ENCODE results near the gene PCSK5. TPM values are rescaled to one million over a fixed set of nuclear protein-coding genes. Genes with fewer than 3 reads are reported as not detected.

Gene PCSK5
- total and polyA plus RNA-seq, 3 experiments from 2014 or later, result 1.6 to 1.9 (median 1.8) TPM

GRCh38 chr9:76116913-76117312 is 226.4 kb downstream of the PCSK5 start:
- Mint-ChIP-seq H3K27ac (no peak overlapping the region), H3K36me3 (peaks cover 0 to 3% (median 0%) of the 10 kb centered on the region in 3 donors), H3K27me3 (no peaks in the 10 kb centered on the region), H3K4me1 (no peaks in the 10 kb centered on the region), H3K9me3 (peaks cover 0 to 2% (median 0%) of the 10 kb centered on the region in 5 donors), H3K4me3 (no peak overlapping the region)
- Histone ChIP-seq H3K9me3 (ENCODE audit: low read length) (no peaks in the 10 kb centered on the region), H3K4me3 (ENCODE audit: low read length) (no peak overlapping the region), H3K27me3 (ENCODE audit: insufficient read depth, low read length, poor library complexity, severe bottlenecking) (no peaks in the 10 kb centered on the region), H3K27ac (ENCODE audit: low read depth, low read length) (no peak overlapping the region), H3K36me3 (ENCODE audit: insufficient read depth, low read length) (no peaks in the 10 kb centered on the region), H3K4me1 (ENCODE audit: insufficient read depth, low read length) (no peaks in the 10 kb centered on the region)
- ChIA-PET POLR2A (no interaction called here), CTCF (no interaction called here)
- no peak for DNase-seq

- CTCF ChIA-PET, result no interaction called here
- no peak overlapping the region for H3K27ac Mint-ChIP-seq
- H3K9me3 ChIP-seq (ENCODE audit: low read length), result no peaks in the 10 kb centered on the region
- H3K36me3 ChIP-seq (ENCODE audit: insufficient read depth, low read length), result no peaks in the 10 kb centered on the region
- H3K4me3 Mint-ChIP-seq, result no peak overlapping the region
- no peak overlapping the region for H3K27ac ChIP-seq (ENCODE audit: low read depth, low read length)
- H3K27me3 Mint-ChIP-seq, result no peaks in the 10 kb centered on the region
- H3K27me3 ChIP-seq (ENCODE audit: insufficient read depth, low read length, poor library complexity, severe bottlenecking), result no peaks in the 10 kb centered on the region
- H3K9me3 Mint-ChIP-seq, result peaks cover 0 to 5% (median 0%) of the 10 kb centered on the region in 5 donors
- no peak for DNase-seq
- POLR2A ChIA-PET, result no interaction called here
- H3K36me3 Mint-ChIP-seq, result no peaks in the 10 kb centered on the region
- H3K4me1 Mint-ChIP-seq, result no peaks in the 10 kb centered on the region
- H3K4me1 ChIP-seq (ENCODE audit: insufficient read depth, low read length), result no peaks in the 10 kb centered on the region
- no peak overlapping the region for H3K4me3 ChIP-seq (ENCODE audit: low read length)
These were observed 237.2 kb downstream of the PCSK5 start for GRCh38 chr9:76127637-76128036.

GRCh38 chr9:76135902-76136301 is 245.4 kb downstream of the PCSK5 start:
- ChIA-PET POLR2A (no interaction called here), CTCF (no interaction called here)
- no peak overlapping the region for H3K4me3 Mint-ChIP-seq
- no peak overlapping the region for H3K27ac ChIP-seq (ENCODE audit: low read depth, low read length)
- H3K9me3 Mint-ChIP-seq, result peaks cover 0 to 3% (median 0%) of the 10 kb centered on the region in 5 donors
- H3K9me3 ChIP-seq (ENCODE audit: low read length), result no peaks in the 10 kb centered on the region
- H3K4me3 ChIP-seq (ENCODE audit: low read length), result no peak overlapping the region
- no peaks in the 10 kb centered on the region for H3K27me3 Mint-ChIP-seq
- peaks cover 0 to 7% (median 2%) of the 10 kb centered on the region in 3 donors for H3K4me1 Mint-ChIP-seq
- no peaks in the 10 kb centered on the region for H3K4me1 ChIP-seq (ENCODE audit: insufficient read depth, low read length)
- H3K36me3 ChIP-seq (ENCODE audit: insufficient read depth, low read length), result no peaks in the 10 kb centered on the region
- no peaks in the 10 kb centered on the region for H3K27me3 ChIP-seq (ENCODE audit: insufficient read depth, low read length, poor library complexity, severe bottlenecking)
- no peak for DNase-seq
- H3K36me3 Mint-ChIP-seq, result peaks cover 0 to 4% (median 0%) of the 10 kb centered on the region in 3 donors
- no peak overlapping the region for H3K27ac Mint-ChIP-seq

- Mint-ChIP-seq H3K27ac (no peak overlapping the region), H3K9me3 (peaks cover 0 to 3% (median 0%) of the 10 kb centered on the region in 5 donors), H3K4me3 (no peak overlapping the region), H3K36me3 (peaks cover 0 to 4% (median 0%) of the 10 kb centered on the region in 3 donors), H3K27me3 (no peaks in the 10 kb centered on the region), H3K4me1 (peaks cover 0 to 7% (median 2%) of the 10 kb centered on the region in 3 donors)
- no peaks in the 10 kb centered on the region for H3K9me3 ChIP-seq (ENCODE audit: low read length)
- H3K27ac ChIP-seq (ENCODE audit: low read depth, low read length), result no peak overlapping the region
- H3K4me1 ChIP-seq (ENCODE audit: insufficient read depth, low read length), result no peaks in the 10 kb centered on the region
- CTCF ChIA-PET, result no interaction called here
- no peaks in the 10 kb centered on the region for H3K36me3 ChIP-seq (ENCODE audit: insufficient read depth, low read length)
- no peaks in the 10 kb centered on the region for H3K27me3 ChIP-seq (ENCODE audit: insufficient read depth, low read length, poor library complexity, severe bottlenecking)
- no peak for DNase-seq
- POLR2A ChIA-PET, result no interaction called here
- H3K4me3 ChIP-seq (ENCODE audit: low read length), result no peak overlapping the region
These were observed 246.5 kb downstream of the PCSK5 start for GRCh38 chr9:76136986-76137385.

- H3K9me3 ChIP-seq (ENCODE audit: low read length), result no peaks in the 10 kb centered on the region
- Mint-ChIP-seq H3K4me1 (peaks cover 0 to 7% (median 2%) of the 10 kb centered on the region in 3 donors), H3K4me3 (no peak overlapping the region), H3K36me3 (peaks cover 0 to 4% (median 0%) of the 10 kb centered on the region in 3 donors), H3K27ac (no peak overlapping the region), H3K27me3 (no peaks in the 10 kb centered on the region), H3K9me3 (peaks cover 0 to 3% (median 0%) of the 10 kb centered on the region in 5 donors)
- H3K36me3 ChIP-seq (ENCODE audit: insufficient read depth, low read length), result no peaks in the 10 kb centered on the region
- no peak overlapping the region for H3K27ac ChIP-seq (ENCODE audit: low read depth, low read length)
- no peak for DNase-seq
- ChIA-PET POLR2A (no interaction called here), CTCF (interaction anchor here (0.6 kb wide), 1 partner anchor 14 kb away, joined by 3 read pairs; no protein-coding TSS in a partner anchor)
- H3K4me3 ChIP-seq (ENCODE audit: low read length), result no peak overlapping the region
- no peaks in the 10 kb centered on the region for H3K27me3 ChIP-seq (ENCODE audit: insufficient read depth, low read length, poor library complexity, severe bottlenecking)
- H3K4me1 ChIP-seq (ENCODE audit: insufficient read depth, low read length), result no peaks in the 10 kb centered on the region
These were observed 247.5 kb downstream of the PCSK5 start for GRCh38 chr9:76137931-76138330.

GRCh38 chr9:76138360-76138759 is 247.9 kb downstream of the PCSK5 start:
- no peak overlapping the region for H3K4me3 Mint-ChIP-seq
- DNase-seq, result no peak
- no peaks in the 10 kb centered on the region for H3K36me3 ChIP-seq (ENCODE audit: insufficient read depth, low read length)
- H3K27ac Mint-ChIP-seq, result no peak overlapping the region
- ChIA-PET CTCF (no interaction called here), POLR2A (no interaction called here)
- no peaks in the 10 kb centered on the region for H3K9me3 ChIP-seq (ENCODE audit: low read length)
- no peaks in the 10 kb centered on the region for H3K27me3 ChIP-seq (ENCODE audit: insufficient read depth, low read length, poor library complexity, severe bottlenecking)
- H3K9me3 Mint-ChIP-seq, result peaks cover 0 to 3% (median 0%) of the 10 kb centered on the region in 5 donors
- no peaks in the 10 kb centered on the region for H3K4me1 ChIP-seq (ENCODE audit: insufficient read depth, low read length)
- no peak overlapping the region for H3K4me3 ChIP-seq (ENCODE audit: low read length)
- peaks cover 0 to 4% (median 0%) of the 10 kb centered on the region in 3 donors for H3K36me3 Mint-ChIP-seq
- H3K4me1 Mint-ChIP-seq, result peaks cover 0 to 7% (median 2%) of the 10 kb centered on the region in 3 donors
- no peaks in the 10 kb centered on the region for H3K27me3 Mint-ChIP-seq
- H3K27ac ChIP-seq (ENCODE audit: low read depth, low read length), result no peak overlapping the region

GRCh38 chr9:76143834-76144233 is 253.4 kb downstream of the PCSK5 start:
- no peaks in the 10 kb centered on the region for H3K36me3 ChIP-seq (ENCODE audit: insufficient read depth, low read length)
- H3K9me3 ChIP-seq (ENCODE audit: low read length), result no peaks in the 10 kb centered on the region
- H3K9me3 Mint-ChIP-seq, result no peaks in the 10 kb centered on the region
- H3K4me3 Mint-ChIP-seq, result no peak overlapping the region
- no peaks in the 10 kb centered on the region for H3K27me3 ChIP-seq (ENCODE audit: insufficient read depth, low read length, poor library complexity, severe bottlenecking)
- DNase-seq, result no peak
- no peak overlapping the region for H3K4me3 ChIP-seq (ENCODE audit: low read length)
- no peak overlapping the region for H3K27ac Mint-ChIP-seq
- H3K4me1 ChIP-seq (ENCODE audit: insufficient read depth, low read length), result no peaks in the 10 kb centered on the region
- H3K27ac ChIP-seq (ENCODE audit: low read depth, low read length), result no peak overlapping the region
- H3K4me1 Mint-ChIP-seq, result peaks cover 0 to 2% (median 2%) of the 10 kb centered on the region in 3 donors
- CTCF ChIA-PET, result no interaction called here
- POLR2A ChIA-PET, result no interaction called here
- peaks cover 0 to under 1% (median 0%) of the 10 kb centered on the region in 3 donors for H3K36me3 Mint-ChIP-seq
- no peaks in the 10 kb centered on the region for H3K27me3 Mint-ChIP-seq

- no peak overlapping the region for H3K27ac Mint-ChIP-seq
- H3K36me3 ChIP-seq (ENCODE audit: insufficient read depth, low read length), result no peaks in the 10 kb centered on the region
These were observed 259.5 kb downstream of the PCSK5 start for GRCh38 chr9:76150013-76150412.

GRCh38 chr9:76151267-76151666 is 260.8 kb downstream of the PCSK5 start:
- Mint-ChIP-seq H3K9me3 (peaks cover 0 to 2% (median 0%) of the 10 kb centered on the region in 5 donors), H3K4me3 (no peak overlapping the region), H3K4me1 (no peaks in the 10 kb centered on the region), H3K36me3 (no peaks in the 10 kb centered on the region), H3K27me3 (no peaks in the 10 kb centered on the region), H3K27ac (no peak overlapping the region)
- DNase-seq, result no peak
- POLR2A ChIA-PET, result no interaction called here
- Histone ChIP-seq H3K36me3 (ENCODE audit: insufficient read depth, low read length) (no peaks in the 10 kb centered on the region), H3K4me3 (ENCODE audit: low read length) (no peak overlapping the region), H3K9me3 (ENCODE audit: low read length) (no peaks in the 10 kb centered on the region), H3K27ac (ENCODE audit: low read depth, low read length) (no peak overlapping the region), H3K4me1 (ENCODE audit: insufficient read depth, low read length) (no peaks in the 10 kb centered on the region), H3K27me3 (ENCODE audit: insufficient read depth, low read length, poor library complexity, severe bottlenecking) (no peaks in the 10 kb centered on the region)
- CTCF ChIA-PET, result no interaction called here

More at GRCh38 chr9:76150013-76150412, 259.5 kb downstream of the PCSK5 start:
- Histone ChIP-seq H3K27me3 (ENCODE audit: insufficient read depth, low read length, poor library complexity, severe bottlenecking) (no peaks in the 10 kb centered on the region), H3K4me3 (ENCODE audit: low read length) (no peak overlapping the region), H3K27ac (ENCODE audit: low read depth, low read length) (no peak overlapping the region), H3K4me1 (ENCODE audit: insufficient read depth, low read length) (no peaks in the 10 kb centered on the region), H3K9me3 (ENCODE audit: low read length) (no peaks in the 10 kb centered on the region)
- no peak overlapping the region for H3K4me3 Mint-ChIP-seq
- no peak for DNase-seq
- H3K36me3 Mint-ChIP-seq, result no peaks in the 10 kb centered on the region
- POLR2A ChIA-PET, result no interaction called here
- no peaks in the 10 kb centered on the region for H3K4me1 Mint-ChIP-seq
- CTCF ChIA-PET, result no interaction called here
- H3K9me3 Mint-ChIP-seq, result peaks cover 0 to 2% (median 0%) of the 10 kb centered on the region in 5 donors
- no peaks in the 10 kb centered on the region for H3K27me3 Mint-ChIP-seq
